Stimulated activated CD4-positive, alpha-beta T cell treated with anti-CD3 and anti-CD28 coated beads, Interleukin-1b, Interleukin-23, amount 100 ng/mL, for 4 hours (primary cell): ENCODE results near the gene ULK3.
A peak's percentile ranks its signal among the peaks of the same experiment; 100 is the strongest.
"Not testable (repeated sequence)": the region's sequence is repeated elsewhere in the genome, so short reads cannot be mapped to it uniquely, and the experiment has no call there.

Source experiments
- DNase-seq, 2 donors: peaks; one replicate each; pipeline ENCODE4 v3.0.0-alpha.2; 2020; ENCODE audit warnings: low read depth in 2 of 2

ULK3 gene

GRCh38 chr15:74842581-74843444 lies at the start of gene ULK3:
Gene ULK3 (minus strand): TSS chr15:74843156. CDS start chr15:74843105, 51 bp downstream.
- DNase-seq: peak; percentile 85 to 93

GRCh38 chr15:74892313-74892712 lies 49.4 kb upstream of the ULK3 start:
- DNase-seq: no peak

GRCh38 chr15:74891469-74891868 lies 48.5 kb upstream of the ULK3 start:
- DNase-seq: no peak

DNA sequence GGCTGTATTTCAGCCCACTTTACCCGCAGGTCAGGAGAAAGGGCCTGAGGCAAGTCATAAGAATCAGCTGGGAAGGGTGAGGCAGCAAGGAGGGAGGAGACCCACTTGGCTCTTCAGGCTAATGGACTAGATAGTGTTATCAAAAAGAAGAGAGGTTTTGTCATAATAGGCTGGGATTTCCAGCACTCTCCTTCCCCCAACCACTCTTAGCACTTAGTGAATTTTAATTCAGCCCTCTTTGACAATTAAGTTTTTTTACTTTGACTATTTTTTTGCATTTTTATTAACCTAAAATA lies 47.7 kb upstream of the ULK3 start:
- no peak for DNase-seq

- peak; percentile 74 to 82 for DNase-seq
These were observed 47.1 kb upstream of the ULK3 start, which contains the start of gene MPI for GRCh38 chr15:74889883-74890664. Gene MPI (plus strand): TSS chr15:74890042. CDS start chr15:74890074, 32 bp downstream.

GRCh38 chr15:74889390-74889882 lies 46.5 kb upstream of the ULK3 start:
- DNase-seq: no peak

- no peak for DNase-seq
These were observed 45.8 kb upstream of the ULK3 start for GRCh38 chr15:74888716-74889115.

GRCh38 chr15:74887537-74888193 lies 44.7 kb upstream of the ULK3 start:
- not testable (repeated sequence) for DNase-seq

DNA sequence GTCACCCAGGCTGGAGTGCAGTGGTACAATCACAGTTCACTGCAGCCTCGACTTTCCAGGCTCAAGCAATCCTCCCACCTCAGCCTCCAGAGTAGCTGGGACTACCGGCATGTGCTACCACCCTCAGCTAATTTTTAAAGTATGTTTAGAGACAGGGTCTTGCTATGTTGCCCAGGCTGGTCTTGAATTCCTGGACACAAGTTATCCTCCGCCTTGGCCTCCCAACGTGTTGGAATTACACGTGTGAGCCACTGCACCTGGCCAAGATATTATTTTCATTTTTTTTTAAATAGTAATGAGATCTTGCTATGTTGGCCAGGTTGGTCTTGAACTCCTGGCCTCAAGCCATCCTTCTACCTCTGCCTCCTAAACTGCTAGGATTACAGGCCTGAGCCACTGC lies 42.5 kb upstream of the ULK3 start:
- DNase-seq: no peak

DNA sequence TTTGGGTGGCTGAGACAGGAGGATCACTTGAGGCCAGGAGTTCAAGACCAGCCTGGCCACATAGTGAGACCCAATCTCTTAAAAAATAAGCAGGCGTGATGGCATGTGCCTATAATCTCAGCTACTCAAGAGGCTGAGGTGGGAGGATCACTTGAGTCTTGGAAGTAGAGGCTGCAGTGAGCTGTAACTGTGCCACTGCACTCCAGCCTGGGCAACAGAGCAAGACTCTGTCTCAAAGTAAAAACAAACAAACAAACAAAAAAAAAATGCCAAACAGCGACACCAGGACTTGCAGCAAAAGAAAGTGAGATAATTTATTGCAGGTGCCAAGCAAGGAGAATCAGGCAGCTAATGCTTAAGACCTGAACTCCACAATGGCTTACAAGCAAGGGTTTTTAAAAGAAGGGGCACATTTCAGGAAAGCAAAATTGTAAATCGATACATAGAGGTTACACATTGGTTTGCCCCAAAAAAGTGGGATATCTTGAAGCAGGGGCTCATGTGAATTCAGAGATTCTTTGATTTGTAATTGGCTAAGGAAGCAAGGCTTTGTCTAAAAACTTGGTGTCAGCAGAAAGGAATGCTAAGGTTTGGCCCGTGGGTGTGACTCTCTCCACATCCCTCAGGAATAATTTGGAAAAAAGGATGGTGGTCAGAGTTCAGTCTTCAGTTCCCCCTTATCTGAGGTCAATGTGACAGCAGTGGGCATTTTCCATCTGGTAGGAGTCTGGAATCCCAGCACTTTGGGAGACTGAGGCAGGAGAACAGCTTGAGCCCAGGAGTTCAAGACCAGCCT lies 41.7 kb upstream of the ULK3 start:
- DNase-seq: no peak

DNA sequence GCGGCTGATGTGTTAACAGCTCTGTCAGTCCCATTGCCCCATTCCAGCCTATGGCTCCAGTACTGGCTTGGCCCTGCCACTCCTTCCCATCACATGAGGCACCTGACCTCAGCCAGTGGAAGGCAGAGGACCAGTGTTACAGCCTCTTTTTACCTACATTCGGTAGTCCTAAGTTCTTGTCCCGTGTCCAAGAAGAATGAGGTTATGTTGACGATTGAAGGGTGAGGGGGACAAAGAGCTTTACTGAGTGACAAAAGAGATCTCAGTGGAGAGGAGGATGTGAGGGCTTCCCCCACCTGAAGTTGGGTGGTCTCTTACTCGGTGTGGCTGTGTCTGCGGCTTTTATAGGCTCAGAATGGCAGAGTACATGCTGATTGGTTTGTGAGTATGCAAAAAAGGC lies 39.6 kb upstream of the ULK3 start:
- DNase-seq: no peak

DNA sequence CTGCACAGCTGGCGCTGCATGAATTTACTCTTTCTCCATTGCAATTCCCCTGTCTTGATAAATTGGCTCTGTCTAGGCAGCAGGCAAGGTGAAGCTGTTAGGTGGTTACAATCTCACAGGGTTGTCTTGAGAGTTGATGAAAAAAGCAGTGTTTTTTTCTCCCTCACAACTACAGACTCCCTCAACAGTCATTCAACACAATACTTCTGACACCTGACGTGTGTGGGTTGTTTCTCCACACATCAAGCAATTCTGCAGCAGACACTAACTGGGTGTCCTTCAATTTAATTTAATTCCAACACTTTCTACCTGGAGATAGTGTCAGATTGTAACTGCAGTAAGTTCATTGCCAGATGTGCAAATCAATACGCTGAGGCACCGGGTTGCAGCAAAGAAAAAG lies 35.3 kb upstream of the ULK3 start:
- DNase-seq: no peak

- no peak for DNase-seq
These were observed 30.9 kb upstream of the ULK3 start for GRCh38 chr15:74873756-74874424.

GRCh38 chr15:74873036-74873755 lies 30.2 kb upstream of the ULK3 start, which contains the start of gene SCAMP2:
Gene SCAMP2 (minus strand): TSS chr15:74873365. CDS start chr15:74873255, 110 bp downstream.
- DNase-seq: peak; percentile 77 to 79

- DNase-seq: no peak
These were observed 29.7 kb upstream of the ULK3 start for GRCh38 chr15:74872702-74873035.

DNA sequence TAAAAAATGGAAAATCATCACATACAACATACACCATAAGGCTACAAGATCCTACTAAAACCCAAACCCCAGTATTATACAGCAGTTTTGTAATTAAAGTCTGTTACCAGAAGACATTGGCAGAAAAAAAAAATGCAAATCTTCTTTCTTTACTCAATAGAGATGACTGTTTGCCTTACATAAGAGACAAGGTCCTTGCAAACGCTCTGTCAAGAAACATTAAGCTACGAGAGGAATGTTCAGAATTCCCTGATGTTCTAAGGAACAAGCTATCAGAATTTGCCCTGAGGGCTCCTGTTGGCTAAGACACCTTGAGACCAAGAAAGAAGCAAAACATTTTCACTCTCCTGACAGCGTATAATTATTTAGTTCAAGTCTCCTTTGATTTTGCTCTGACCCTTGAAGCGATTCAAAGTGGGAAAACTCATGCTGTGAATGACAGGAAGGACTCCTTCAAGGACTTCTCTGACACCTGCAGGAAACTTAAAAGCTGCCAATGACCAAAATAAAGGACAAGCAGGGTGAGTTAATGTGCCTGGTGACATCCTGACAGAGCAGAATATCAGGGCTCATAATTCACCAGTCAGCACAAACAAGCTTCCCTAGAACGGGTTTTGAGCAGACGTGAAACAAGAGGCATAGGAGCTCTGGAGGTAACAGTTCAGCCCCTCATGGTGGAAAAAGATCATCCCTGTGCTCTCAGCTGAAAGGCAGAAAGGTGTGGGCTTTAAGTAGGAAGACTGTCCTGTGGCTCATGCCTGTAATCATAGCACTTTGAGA lies 27.7 kb upstream of the ULK3 start:
- no peak for DNase-seq

GRCh38 chr15:74869726-74870407 lies 26.9 kb upstream of the ULK3 start:
- no peak for DNase-seq

- no peak for DNase-seq
These were observed 26.4 kb upstream of the ULK3 start for GRCh38 chr15:74869372-74869725.

DNA sequence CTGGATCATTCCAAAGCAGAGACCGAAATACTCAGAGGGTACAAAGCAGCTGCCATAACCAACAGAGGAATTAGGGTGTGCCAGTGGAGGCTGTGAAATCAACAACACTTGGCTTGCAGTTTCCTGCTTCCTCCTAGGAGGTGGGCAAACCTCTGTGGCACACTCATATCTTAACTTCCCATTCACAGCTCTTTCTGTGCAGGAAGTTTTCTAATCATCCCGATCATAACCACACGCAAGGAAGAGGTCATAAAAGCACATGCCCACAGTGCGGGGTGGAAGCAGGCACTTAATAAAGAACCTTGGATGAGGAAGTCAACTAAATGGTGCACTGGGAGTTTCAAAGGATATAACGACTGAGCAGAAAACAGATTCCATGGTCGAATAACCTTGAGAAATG lies 25.1 kb upstream of the ULK3 start:
- DNase-seq: no peak
